Fibroblast of skin of back (primary cell): ENCODE results near the gene ALG1L2. TPM values are rescaled to one million over a fixed set of nuclear protein-coding genes. Genes with fewer than 3 reads are reported as not detected.
"Not testable (repeated sequence)": the region's sequence is repeated elsewhere in the genome, so short reads cannot be mapped to it uniquely, and the experiment has no call there.

Source experiments
- DNase-seq: peaks from one replicate; pipeline ENCODE4 v3.0.0-alpha.2; 2013
- polyA plus RNA-seq, 2 experiments: library from polyadenylated mRNA; unstranded; fragments of 120-200 nt; gene quantifications; one replicate each; pipeline ENCODE4 v1.2.1, GENCODE V29; 2013; ENCODE audit not compliant: insufficient read length in 2 of 2

Gene ALG1L2, protein sequence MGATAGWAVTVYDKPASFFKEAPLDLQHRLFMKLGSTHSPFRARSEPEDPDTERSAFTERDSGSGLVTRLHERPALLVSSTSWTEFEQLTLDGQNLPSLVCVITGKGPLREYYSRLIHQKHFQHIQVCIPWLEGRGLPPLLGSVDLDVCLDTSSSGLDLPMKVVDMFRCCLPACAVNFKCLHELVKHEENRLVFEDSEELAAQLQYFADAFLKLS
- polyA plus RNA-seq (2013, experiment 1 of 2; ENCODE audit: insufficient read length), result 0.25 TPM
- 0.67 TPM for polyA plus RNA-seq (2013, experiment 2 of 2; ENCODE audit: insufficient read length)

DNA sequence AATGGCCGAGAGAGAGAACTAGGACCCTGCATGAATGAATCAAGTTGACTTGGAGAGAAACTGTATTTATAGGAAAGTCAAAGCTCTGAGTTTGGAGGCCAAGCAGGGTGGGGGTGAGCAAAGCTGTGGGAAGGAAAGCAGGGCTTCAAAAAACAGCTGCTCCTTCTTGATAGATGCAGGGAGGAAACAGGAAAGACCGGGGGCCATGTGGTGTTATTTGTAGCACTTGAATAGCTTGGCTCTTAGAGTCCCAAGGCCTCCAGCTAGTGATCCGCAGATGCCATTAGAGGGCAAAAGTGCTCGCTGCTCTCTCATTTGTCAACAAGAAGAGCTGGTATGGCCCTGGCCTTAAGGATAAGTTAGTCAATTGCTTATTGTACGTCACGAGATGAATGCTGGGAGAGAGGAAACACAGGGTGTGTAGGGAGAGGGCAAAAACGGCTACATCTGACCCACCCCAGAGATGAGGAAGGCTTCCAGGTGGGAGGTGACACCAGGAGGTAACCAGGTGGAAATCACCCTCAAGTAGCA is at the start of gene ALG1L2:
ALG1L2 (plus strand) TSS at position 481 of the 531 bp plus-strand sequence. CDS start 186 bp downstream, outside the sequence.
- DNase-seq, result no peak

DNA sequence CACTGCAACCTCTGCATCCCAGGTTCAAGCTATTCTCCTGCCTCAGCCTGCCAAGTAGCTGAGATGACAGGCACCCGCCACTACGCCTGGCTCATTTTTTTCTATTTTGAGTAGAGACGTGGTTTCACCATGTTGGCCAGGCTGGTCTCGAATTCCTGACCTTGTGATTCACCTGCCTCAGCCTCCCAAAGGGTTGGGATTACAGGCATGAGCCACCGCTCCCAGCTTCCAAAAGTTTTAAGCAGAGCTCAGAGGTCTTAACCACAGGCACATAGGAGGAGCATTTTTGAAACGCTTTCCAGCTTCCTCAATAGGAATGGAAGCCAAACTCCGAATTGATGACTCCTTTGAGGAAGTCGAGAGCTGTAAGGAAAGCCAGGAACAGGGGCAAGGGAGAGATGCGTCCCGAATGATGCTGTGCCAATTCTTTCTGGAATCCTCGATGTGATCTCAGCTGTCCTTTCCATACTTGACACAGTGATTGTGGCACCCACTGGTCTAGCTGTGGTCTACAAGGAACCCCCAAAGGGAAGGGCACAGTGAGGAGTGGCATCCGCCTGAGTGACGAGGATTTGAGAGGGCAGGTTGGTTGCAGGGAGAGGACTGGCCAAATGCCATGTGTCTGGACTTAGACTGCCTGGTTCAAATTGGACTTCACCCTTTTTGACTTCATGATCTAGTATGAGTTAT is 44.4 kb upstream of the ALG1L2 start:
- peak; percentile 51 for DNase-seq

DNA sequence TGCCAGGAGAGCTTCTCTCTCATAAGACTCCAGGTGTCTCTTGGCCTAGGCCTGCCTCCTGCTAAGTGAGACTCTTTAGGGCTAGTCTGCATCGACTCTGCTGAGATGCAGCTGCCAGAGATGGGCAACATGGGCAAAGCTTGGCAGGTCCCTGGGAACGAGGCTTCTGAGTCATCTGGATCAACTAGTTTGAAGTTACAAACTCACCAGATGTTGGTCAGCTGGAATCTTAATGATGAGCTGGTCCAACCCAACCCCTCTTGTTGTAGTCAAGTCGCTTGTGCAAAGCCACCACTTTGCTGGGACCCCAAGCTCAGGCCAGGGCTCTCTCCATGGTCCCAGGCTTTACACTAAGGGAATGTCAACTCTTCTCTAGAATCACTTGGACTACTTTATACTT is 38.9 kb upstream of the ALG1L2 start:
- not testable (repeated sequence) for DNase-seq

DNA sequence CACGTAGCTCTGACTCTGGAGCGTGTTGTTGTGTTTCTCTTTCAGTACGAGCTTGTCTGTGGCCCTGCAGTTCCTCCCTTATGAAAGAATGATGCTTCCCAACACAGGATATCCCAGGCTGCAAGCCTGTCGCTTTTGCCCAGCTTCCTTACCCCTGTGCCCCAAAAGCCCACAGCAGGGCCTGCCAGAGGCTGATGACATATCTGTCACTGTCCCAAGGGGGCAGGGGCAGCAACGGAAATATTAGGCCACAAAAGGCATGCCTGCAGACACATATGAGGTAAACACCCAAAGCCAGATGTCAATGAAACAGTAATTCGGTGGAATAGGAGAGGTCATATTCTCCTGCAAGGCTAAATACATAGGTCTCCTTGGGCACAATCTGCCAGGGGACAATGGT is 38.0 kb upstream of the ALG1L2 start:
- not testable (repeated sequence) for DNase-seq

DNA sequence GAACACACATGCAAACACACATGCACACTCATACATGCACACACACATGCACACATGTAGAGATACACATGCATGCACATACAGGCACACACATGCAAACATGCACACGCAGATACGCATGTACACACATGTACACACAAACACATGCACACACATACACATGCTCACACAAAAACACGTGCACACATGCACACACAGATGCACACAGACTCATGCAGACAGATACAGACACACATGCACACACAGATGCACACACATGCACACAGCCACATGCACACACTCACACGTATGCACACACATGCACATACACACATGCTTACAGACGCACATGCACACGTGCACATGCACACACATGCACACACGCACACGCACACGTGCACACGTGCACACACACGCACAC is 37.3 kb upstream of the ALG1L2 start:
- DNase-seq, result no peak

DNA sequence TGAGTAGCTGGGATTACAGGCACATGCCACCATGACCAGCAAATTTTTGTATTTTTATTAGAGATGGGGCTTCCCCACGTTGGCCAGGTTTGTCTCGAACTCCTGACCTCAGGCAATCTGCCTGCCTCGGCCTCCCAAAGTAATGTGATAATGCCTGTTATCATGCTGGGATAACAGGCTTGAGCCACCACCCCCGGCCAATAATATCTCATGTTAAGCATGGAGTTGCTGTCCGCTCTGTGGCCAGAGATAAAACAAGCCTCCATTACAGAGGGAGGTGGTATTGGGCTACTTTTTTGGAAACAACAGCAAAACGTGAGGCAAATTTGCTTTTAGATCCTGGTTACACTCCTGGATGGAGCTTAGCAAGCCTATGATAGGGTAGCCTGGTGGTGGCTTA is 32.9 kb upstream of the ALG1L2 start:
- no peak for DNase-seq

DNA sequence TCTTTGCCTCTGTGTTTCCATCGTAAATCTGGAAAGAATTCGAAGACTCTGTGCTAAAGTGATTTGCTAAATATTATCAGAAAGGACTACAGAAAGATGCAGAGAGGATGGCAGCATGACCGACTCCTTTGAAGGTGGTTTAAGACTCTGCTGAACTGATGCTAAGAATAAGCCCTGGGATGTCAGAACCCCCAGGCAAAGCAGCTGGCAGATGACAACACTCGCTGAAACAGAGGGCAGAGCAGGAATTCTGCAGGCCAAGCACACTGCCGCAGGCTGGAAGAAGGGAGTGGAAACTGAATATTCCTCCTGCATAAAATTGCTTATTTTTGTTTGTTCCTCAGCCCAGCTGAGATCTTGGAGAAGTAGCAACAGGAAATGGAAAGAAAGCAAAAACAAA is 29.3 kb upstream of the ALG1L2 start:
- DNase-seq, result not testable (repeated sequence)

DNA sequence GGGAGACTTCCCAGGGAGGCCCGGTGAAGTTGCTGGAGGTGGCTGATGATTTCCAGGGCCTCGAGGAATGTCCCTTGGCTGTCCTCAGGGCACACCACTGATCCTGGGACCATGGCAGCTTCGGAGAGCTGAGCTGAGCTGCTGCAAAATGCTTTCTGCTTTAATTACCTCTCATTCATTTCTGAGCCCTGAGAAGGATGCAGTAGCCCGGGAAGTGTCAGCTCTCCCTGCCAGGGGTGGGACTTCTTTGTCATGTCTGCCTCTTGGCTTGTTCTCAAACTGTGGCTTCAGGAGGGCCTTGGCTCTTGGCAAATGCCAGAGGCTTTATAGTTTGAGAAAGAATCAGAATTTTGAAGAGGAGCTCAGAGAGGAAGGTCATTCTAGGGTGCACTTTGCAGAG is 28.7 kb upstream of the ALG1L2 start:
- not testable (repeated sequence) for DNase-seq

DNA sequence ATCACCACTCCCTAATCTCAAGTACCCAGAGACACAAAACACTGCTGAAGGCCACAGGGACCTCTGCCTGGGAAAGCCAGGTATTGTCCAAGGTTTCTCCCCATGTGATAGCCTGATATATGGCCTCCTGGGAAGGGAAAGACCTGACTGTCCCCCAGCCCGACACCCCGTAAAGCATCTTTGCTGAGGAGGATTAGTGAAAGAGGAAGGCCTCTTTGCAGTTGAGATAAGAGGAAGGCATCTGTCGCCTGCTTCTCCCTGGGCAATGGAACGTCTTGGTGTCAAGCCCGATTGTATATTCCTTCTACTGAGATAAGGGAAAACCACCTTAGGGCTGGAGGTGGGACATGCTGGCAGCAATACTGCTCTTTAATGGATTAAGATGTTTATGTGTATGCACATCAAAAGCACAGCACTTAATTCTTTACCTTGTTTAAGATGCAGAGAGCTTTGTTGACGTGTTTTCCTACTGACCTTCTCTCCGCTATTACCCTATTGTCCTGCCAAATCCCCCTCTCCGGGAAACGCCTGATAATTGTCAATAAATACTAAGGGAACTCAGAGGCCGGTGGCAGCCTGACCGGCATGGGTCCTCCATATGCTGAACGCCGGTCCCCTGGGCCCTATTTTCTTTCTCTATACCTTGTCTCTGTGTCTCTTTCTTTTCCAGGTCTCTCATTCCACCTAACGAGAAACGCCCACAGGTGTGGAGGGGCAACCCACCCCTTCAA is 23.9 kb upstream of the ALG1L2 start:
- not testable (repeated sequence) for DNase-seq

DNA sequence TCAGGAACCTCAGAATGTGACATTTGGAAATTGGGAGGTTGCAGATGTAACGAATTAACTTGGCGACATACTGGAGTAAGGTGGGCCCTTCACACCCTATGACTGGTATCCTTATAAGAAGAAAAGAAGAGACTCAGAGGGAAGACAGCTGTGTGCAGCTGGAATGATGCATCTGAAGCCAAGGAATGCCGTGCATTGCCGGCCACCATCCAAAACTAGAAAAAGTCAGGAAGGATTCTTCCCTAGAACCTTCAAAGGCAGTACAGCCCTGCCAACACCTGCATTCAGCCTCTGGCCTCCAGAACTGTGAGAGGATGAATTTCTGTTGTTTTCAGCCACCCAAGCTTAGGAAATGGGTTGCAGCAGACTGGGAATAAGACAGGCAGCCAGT is 23.4 kb upstream of the ALG1L2 start:
- DNase-seq, result not testable (repeated sequence)

DNA sequence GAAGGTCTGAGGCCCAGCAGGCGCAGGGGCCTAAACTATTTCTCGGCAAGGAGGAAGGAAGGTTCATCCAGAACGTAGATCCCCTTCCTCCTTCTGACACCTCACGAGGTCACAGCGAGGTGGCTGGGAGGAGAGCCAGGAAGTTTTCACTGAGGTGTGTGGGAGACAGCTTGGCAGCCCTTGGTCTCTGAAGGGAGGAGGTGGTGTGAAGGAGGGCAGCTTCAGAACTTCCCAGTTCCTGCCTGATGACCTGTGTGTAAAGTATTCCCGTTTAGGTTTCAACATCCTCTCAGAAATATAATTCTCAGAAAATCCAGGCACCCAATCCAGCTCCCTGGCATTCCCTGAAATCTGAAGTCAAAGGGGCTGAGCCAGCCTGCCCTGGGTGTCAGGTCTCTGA is 22.9 kb upstream of the ALG1L2 start:
- not testable (repeated sequence) for DNase-seq

DNA sequence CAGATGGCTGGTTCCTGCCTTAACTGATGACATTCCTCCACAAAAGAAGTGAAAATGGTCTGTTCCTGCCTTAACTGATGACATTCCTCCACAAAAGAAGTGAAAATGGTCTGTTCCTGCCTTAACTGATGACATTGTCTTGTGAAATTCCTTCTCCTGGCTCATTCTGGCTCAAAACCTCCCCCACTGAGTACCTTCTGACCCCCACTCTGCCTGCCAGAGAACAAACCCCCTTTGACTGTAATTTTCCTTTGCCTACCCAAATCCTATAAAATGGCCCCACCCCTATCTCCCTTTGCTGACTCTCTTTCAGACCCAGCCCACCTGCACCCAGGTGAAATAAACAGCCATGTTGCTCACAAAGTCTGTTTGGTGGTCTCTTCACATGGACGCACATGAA is 22.5 kb upstream of the ALG1L2 start:
- not testable (repeated sequence) for DNase-seq

DNA sequence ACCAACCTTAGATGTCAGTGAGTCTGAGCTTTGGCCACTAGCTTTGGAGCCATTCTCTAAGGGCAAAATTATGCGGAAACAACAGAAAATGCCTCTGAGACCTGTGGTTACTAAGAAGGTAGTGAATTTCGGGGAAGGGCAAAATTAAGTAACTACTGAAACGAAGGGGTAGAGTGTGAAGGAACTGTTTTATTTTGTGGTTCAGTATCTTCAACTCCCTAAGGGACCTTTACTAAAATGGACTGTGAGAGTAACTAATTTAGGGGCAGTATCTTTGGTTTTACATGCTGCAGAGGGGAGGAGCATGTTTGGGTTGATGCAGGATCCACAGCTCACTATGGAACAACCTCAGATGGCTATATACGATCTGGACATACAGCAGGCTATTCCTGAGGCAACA is 8.0 kb upstream of the ALG1L2 start:
- DNase-seq, result no peak

DNA sequence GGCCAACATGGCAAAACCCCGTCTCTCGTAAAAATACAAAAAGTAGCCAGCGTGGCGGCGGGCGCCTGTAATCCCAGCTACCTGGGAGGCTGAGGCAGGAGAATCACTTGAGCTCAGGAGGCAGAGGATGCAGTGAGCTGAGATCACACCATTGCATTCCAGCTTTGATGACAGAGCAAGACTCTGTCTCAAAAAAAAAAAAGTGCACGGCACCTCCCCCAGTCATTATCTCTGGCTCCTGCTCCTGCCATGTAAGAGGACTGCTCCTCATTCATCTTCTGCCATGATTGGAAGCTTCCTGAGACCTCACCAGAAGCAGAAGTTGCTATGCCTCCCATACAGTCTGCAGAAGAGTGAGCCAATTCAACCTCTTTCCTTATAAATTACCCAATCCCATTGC is 4.0 kb upstream of the ALG1L2 start:
- DNase-seq, result no peak

DNA sequence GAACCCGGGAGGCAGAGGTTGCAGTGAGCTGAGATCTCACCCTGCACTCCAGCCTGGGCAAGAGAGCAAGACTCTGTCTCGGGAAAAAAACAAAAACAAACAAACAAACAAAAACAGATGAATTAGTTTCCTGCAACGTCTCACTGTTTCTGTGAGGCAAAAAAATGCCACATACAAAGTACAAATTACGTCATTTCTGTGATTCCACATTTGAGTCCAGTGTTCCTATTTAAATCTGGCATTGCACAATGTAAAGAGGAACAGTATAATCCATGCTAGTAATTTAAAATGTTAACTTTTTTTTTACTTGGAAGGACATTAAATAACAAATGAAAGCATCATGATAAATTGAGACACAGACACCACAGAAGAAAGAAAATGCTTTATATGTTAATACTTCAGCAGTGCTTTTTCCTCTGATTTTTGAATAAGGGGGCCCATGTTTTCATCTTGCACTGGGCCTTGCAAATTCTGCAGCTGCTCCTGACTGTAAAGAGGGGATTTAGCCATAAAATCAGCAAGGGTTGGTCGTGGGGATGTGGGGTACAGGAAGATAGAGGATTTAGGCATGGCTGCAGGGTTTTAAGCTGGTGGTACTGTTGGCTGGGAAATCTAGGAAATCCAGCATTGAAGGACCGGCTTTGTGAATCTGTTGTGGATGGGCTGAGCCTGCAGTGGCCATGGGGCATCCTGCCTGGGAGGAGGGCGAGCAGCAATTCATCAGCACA is 1.9 kb downstream of the ALG1L2 start:
- not testable (repeated sequence) for DNase-seq

DNA sequence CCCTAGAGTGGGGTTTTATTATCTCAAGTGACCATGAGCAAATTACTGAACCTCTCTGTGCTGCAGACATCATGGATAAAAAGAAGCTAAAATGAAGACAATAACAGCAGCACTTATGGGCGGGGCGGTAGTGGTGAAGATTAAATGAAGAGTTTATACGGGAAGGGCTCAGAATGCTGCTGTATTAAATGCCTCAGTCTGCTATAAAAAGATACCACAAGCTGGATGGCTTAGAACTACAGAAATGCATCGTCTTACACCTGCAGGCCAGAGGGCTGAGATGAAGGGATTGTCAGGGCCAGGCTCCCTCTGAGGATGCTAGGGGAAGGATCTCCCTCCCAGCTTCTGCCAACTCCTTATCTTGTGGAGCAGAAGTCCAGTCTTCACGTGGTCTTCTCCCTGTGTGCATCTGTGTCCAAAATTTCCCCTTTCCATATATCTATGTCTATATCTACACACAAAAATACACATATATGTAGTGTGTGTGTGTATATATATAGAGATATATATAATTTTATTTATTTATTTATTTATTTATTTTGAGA is 2.9 kb downstream of the ALG1L2 start:
- DNase-seq, result no peak

DNA sequence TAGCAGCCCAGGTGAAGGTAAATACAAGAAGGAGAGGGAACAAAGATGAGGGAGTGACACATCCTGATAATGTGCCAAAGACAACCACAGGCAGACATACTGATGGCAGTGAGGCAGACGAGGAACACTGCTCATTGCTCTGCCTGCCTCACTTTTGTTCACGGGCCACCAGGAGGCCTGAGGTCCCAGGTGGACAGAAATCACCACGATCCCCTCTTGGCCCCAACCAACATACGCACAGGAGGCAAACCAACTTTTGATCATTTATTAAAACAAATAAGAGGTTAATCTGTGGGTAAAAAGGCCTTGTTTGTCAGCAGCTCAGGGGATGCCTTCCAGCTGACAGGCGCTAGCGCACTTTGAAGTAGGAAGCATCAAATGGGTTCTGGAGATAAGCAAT is 4.2 kb downstream of the ALG1L2 start:
- DNase-seq, result no peak

DNA sequence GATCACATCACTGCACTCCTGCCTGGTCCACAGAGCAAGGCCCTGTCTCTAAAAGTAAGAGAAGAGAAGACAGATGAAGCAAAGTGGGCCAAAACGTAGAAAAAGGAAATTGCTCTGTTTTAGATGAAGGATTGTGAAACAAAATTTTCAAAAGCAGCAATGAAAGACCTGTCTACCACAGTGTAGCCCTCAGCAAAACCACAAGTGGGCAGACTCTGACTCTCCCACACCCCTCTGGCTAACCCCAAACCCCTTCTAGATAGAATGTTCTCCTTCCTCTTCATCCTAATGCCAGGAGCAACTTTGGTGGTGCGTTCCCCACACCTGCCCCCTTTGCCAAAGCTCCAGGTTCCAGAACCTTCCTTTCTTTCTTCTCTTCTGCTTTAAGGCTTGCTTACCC is 5.0 kb downstream of the ALG1L2 start:
- DNase-seq, result not testable (repeated sequence)

DNA sequence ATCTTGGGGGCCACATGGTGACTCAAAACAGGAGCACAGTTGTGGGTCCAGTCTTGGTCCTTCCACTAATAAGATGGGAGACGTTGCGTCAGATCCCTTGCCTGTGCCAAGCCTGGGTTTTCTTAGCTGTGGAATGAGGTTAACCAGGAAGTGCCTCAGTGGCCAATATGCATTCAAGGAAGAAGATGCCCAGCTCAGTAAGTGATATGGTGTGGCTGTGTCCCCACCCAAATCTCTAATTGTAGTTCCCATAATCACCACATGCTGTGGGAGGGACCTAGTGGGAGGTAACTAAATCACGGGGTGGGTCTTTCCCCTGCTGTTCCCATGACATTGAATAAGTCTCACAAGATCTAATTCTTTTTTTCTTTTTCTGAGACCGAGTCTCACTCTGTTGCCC is 6.4 kb downstream of the ALG1L2 start:
- no peak for DNase-seq

DNA sequence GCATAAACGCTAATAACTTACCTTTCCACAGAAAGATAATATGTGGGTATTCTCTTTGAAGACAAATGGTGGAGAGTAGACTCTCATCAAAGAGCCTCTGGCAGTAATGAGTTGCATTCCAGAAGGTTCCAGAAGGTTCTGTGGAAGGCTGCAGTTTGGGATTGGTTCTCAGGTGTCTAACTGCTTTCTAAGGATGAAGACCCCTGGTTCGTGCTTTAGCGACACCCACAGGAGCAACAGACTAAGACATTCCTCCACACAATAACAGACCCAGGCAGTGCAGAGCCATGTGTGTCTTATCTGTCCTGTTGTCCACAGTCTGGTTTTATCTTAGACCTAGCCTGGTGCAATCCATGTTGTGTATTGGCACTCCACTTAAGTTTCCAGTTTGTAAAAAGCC is 9.1 kb downstream of the ALG1L2 start:
- not testable (repeated sequence) for DNase-seq

DNA sequence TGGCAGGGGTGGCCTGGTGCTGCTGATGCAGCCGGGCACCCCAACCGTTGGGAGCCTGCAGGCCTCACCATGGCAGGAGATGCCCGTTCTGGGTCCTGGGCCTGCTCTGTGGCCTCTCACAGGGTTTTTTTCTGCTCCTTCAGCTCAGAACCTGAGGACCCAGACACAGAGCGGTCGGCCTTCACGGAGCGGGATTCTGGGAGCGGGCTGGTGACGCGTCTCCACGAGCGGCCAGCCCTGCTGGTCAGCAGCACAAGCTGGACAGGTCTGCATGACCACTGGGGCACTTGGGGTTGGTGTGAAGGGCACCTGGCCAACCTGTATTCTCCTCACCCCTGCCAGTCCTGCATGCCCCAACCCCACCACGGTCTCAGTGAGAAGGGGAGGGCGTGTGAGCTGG is 10.3 kb downstream of the ALG1L2 start:
- DNase-seq, result no peak

DNA sequence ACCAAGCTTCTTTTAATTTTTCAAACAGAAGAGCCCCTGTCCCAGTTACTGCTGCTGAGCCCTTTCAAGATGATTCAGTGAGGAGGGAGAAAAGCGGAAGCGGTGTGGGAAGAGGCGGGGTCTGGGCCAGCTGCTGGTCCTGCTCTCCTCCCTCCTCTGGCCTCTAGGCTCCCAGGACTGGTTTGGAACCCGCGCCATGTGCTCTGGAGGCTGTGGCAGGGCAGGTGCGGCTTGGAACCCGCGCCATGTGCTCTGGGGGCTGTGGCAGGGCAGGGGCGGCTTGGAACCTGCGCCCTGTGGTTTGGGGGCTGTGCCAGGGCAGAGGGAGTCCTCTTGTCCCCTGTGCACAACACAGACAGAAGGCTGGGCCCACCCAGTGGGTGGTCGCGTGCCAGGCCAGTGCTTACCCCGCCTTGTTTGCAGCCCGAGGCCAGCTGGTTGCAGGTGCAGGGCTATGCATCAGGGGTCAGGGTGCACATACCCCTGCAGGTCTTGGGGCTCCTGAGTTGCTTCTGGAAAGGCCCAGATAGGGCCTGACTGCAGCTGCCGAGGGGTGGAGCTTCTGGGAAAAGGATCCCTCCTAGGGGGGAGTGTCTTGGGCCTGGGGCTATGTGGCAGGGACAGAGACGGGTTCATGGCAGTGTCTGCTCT is 12.2 kb downstream of the ALG1L2 start:
- no peak for DNase-seq
